Lower leg skin (tissue), 3 donors: ENCODE results near the gene C1orf50.

Experiments
- CTCF ChIP-seq, 3 donors: fragments of 450-650 bp; IDR thresholded peaks; one replicate each; pipeline ENCODE4 v1.5.1; 2016; ENCODE audit warnings: antibody characterized with exemption in 3 of 3, mild to moderate bottlenecking in 3 of 3, moderate library complexity in 2 of 3
- POLR2A ChIP-seq, 2 donors: fragments of 450-650 bp; IDR thresholded peaks; one replicate each; pipeline ENCODE4 v1.6.1; 2016 to 2017; ENCODE audit warnings: antibody characterized with exemption in 2 of 2, mild to moderate bottlenecking in 1 of 2, moderate library complexity in 1 of 2

- TF ChIP-seq CTCF (IDR thresholded peaks at IDR 0.05) (no peak), POLR2A (IDR thresholded peaks at IDR 0.05) (no peak)
Measured at GRCh38 chr1:42793824-42794223, 26.8 kb downstream of the C1orf50 start.
